Vagina (tissue), 2 donors: Measurements from ENCODE around the gene BRICD5.

Experiments
- POLR2A ChIP-seq, 2 donors: fragments of 450-650 bp; IDR thresholded peaks; one replicate each; pipeline ENCODE4 v1.6.1; 2017; ENCODE audit warnings: antibody characterized with exemption in 2 of 2, mild to moderate bottlenecking in 2 of 2, moderate library complexity in 2 of 2
- POLR2AphosphoS5 ChIP-seq, 2 donors: sonication (generic); formaldehyde crosslinking; IDR thresholded peaks; one replicate each; pipeline ENCODE4 v1.9.0; 2017; ENCODE audit warnings: antibody characterized with exemption in 2 of 2, mild to moderate bottlenecking in 2 of 2, low read depth in 1 of 2; ENCODE audit not compliant: insufficient read depth in 1 of 2
- TF ChIP-seq, protein P1 (sequence below), 3 experiments: fragments of 450-650 bp in 2 of 3; fragments of 200-600 bp in 1 of 3; sonication (generic) in 1 of 3; IDR thresholded peaks; one replicate each; pipeline ENCODE4 v1.5.1; 2017 to 2019; ENCODE audit warnings: antibody characterized with exemption in 3 of 3, mild to moderate bottlenecking in 2 of 3, moderate library complexity in 2 of 3

- TF ChIP-seq POLR2A (IDR thresholded peaks at IDR 0.05) (no peak), POLR2AphosphoS5 (IDR thresholded peaks at IDR 0.05; ENCODE audit: insufficient read depth in 1 of 2, low read depth in 1 of 2) (no peak)
- TF ChIP-seq, protein P1, sequence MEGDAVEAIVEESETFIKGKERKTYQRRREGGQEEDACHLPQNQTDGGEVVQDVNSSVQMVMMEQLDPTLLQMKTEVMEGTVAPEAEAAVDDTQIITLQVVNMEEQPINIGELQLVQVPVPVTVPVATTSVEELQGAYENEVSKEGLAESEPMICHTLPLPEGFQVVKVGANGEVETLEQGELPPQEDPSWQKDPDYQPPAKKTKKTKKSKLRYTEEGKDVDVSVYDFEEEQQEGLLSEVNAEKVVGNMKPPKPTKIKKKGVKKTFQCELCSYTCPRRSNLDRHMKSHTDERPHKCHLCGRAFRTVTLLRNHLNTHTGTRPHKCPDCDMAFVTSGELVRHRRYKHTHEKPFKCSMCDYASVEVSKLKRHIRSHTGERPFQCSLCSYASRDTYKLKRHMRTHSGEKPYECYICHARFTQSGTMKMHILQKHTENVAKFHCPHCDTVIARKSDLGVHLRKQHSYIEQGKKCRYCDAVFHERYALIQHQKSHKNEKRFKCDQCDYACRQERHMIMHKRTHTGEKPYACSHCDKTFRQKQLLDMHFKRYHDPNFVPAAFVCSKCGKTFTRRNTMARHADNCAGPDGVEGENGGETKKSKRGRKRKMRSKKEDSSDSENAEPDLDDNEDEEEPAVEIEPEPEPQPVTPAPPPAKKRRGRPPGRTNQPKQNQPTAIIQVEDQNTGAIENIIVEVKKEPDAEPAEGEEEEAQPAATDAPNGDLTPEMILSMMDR (IDR thresholded peaks at IDR 0.05): no peak
Measured at GRCh38 chr16:2233046-2233775, 22.5 kb upstream of the BRICD5 start.
